ENCODE measurements around the gene TMEM138. TPM values are rescaled to one million over a fixed set of nuclear protein-coding genes. Genes with fewer than 3 reads are reported as not detected.

TMEM138 gene
- total RNA-seq, 1 experiment from 2014 or later: 46.3 TPM

- ChIA-PET CTCF (interaction anchor here (1.1 to 5.7 kb wide), 3 partner anchors 41 to 58 kb away, joined by 4 to 175 read pairs (median 7); partner anchors contain the start of gene TMEM216), POLR2A (interaction anchor here (0.5 to 1.9 kb wide), 2 partner anchors 28 to 292 kb away, joined by 3 to 13 read pairs; partner anchors contain the start of genes CYB561A3 and TMEM138)
- Histone ChIP-seq H3K4me3 (ENCODE audit: low read depth, low read length) (no peak overlapping the region), H3K4me1 (peaks cover 13% of the 10 kb centered on the region), H3K36me3 (ENCODE audit: control insufficient read depth, insufficient read depth, low read length) (no peaks in the 10 kb centered on the region; the same call in 1 of the 2 replicates), H3K9me3 (no peaks in the 10 kb centered on the region), H3K27me3 (replicated peaks; ENCODE audit: control insufficient read depth, insufficient read depth, low read length) (no peaks in the 10 kb centered on the region)
- H3K4me1 Mint-ChIP-seq (ENCODE audit: low read depth, unreplicated experiment): peaks cover 17% of the 10 kb centered on the region
- TF ChIP-seq CTCF (IDR thresholded peaks at IDR 0.05; ENCODE audit: insufficient read depth in 1 of 2, low read depth in 1 of 2, low read length in 1 of 2, severe bottlenecking in 1 of 2, unreplicated experiment in 1 of 2): no peak
- no peak for DNase-seq
- H3K27me3 Mint-ChIP-seq (ENCODE audit: insufficient read depth, unreplicated experiment): no peaks in the 10 kb centered on the region
- peak overlapping the region; percentile 98 for H3K27ac Mint-ChIP-seq (ENCODE audit: unreplicated experiment)
- peak overlapping the region; percentile 100 for H3K4me3 Mint-ChIP-seq (ENCODE audit: unreplicated experiment)
- intact Hi-C loops (cut with micrococcal nuclease; ENCODE audit: unreplicated experiment): no loop called here
- H3K9me3 Mint-ChIP-seq (ENCODE audit: unreplicated experiment): no peaks in the 10 kb centered on the region
- peaks cover 40% of the 10 kb centered on the region for H3K36me3 Mint-ChIP-seq (ENCODE audit: insufficient read depth, unreplicated experiment)
- BruUV-seq (replicated peaks): no TSS peak
Measured at GRCh38 chr11:61334434-61335354, 27.5 kb upstream of the TMEM138 start.

DNA sequence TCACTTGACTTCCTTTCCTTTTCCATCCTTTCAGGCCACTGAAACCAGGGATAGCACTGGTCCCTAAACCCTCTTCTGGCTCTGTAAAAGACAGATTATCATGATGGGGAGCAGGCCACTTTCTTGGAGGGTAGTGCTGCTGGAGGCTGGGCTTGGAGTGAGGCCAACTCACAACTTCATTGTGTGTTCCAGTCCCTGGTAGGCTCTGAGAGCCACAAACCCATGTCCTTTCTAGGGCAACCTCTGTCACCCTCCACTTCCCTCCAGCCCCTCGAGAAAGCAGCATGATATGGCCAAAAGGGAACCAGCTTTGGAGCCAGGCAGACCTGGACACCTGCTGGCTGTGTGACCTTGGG is 26.8 kb upstream of the TMEM138 start:
- H3K27me3 Mint-ChIP-seq (ENCODE audit: insufficient read depth, unreplicated experiment): no peaks in the 10 kb centered on the region
- H3K4me1 ChIP-seq: peaks cover 13% of the 10 kb centered on the region
- H3K27me3 ChIP-seq (replicated peaks; ENCODE audit: control insufficient read depth, insufficient read depth, low read length): no peaks in the 10 kb centered on the region
- no peaks in the 10 kb centered on the region for H3K9me3 Mint-ChIP-seq (ENCODE audit: unreplicated experiment)
- ChIA-PET CTCF (interaction anchor here (0.7 to 5.7 kb wide), 9 partner anchors 11 to 480 kb away, joined by 3 to 175 read pairs (median 7); partner anchors contain the start of genes CPSF7, CYB561A3, SDHAF2 and TMEM138), POLR2A (interaction anchor here (1.5 kb wide), 1 partner anchor 50 kb away, joined by 8 read pairs; no protein-coding TSS in a partner anchor)
- H3K36me3 ChIP-seq (ENCODE audit: control insufficient read depth, insufficient read depth, low read length): no peaks in the 10 kb centered on the region; the same call in 1 of the 2 replicates
- H3K4me1 Mint-ChIP-seq (ENCODE audit: low read depth, unreplicated experiment): peaks cover 12% of the 10 kb centered on the region
- H3K4me3 Mint-ChIP-seq (ENCODE audit: unreplicated experiment): no peak overlapping the region
- peaks cover 33% of the 10 kb centered on the region for H3K36me3 Mint-ChIP-seq (ENCODE audit: insufficient read depth, unreplicated experiment)
- TF ChIP-seq CTCF (IDR thresholded peaks at IDR 0.05; ENCODE audit: insufficient read depth in 1 of 2, low read depth in 1 of 2, low read length in 1 of 2, severe bottlenecking in 1 of 2, unreplicated experiment in 1 of 2): no peak
- H3K9me3 ChIP-seq: no peaks in the 10 kb centered on the region
- intact Hi-C loops (cut with micrococcal nuclease; ENCODE audit: unreplicated experiment): no loop called here
- no peak for DNase-seq
- no peak overlapping the region for H3K27ac Mint-ChIP-seq (ENCODE audit: unreplicated experiment)
- no TSS peak for BruUV-seq (replicated peaks)
- no peak overlapping the region for H3K4me3 ChIP-seq (ENCODE audit: low read depth, low read length)

DNA sequence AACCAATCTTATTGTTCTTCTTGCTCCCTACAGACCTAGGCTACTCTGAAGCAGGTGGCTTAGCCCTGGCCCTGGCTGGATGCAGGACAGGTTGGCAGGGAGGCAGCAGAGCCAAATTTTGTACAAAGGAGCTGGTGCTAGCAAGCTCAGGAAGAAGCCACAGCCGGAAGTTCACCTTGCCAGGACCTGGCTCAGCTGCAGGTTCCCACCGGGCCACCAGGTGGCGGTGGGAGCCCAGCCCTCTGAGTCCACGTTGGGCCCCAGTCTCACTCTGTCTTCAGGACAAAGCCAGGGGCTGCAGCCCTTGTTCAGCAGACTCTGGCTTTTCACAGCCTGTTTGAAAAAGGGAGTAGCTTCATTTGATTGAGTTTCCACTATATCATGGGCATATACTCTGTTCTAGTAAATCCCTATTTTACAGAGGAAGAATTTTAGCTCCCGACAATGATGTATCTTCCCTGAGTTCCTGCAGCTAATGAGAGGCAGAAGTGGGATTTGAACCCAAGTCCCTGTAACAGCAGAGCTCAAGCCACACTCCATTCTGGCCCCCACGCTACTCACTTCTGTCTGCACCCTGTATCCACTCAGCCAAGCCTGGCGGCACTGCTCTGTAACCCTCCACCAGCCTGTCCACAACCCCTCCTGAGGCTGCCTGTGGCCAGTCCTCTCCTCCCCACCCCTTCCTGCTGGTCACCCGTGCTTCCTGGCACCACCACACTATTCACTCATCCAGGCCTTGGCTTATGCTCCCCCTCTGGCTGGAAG is 25.8 kb upstream of the TMEM138 start:
- no TSS peak for BruUV-seq (replicated peaks)
- CTCF ChIA-PET: interaction anchor here (0.5 to 5.7 kb wide), 21 partner anchors 10 to 918 kb away, joined by 3 to 175 read pairs (median 5); partner anchors contain the start of genes CPSF7, CYB561A3, SDHAF2 and TMEM138

More for the DNA sequence above, 25.8 kb upstream of the TMEM138 start:
- no peak overlapping the region for H3K4me3 Mint-ChIP-seq (ENCODE audit: unreplicated experiment)
- DNase-seq: peak; percentile 79 to 92
- Histone ChIP-seq H3K4me3 (ENCODE audit: low read depth, low read length) (no peak overlapping the region), H3K4me1 (peaks cover 13% of the 10 kb centered on the region), H3K27me3 (replicated peaks; ENCODE audit: control insufficient read depth, insufficient read depth, low read length) (no peaks in the 10 kb centered on the region), H3K36me3 (ENCODE audit: control insufficient read depth, insufficient read depth, low read length) (no peaks in the 10 kb centered on the region; the same call in none of the 2 replicates), H3K9me3 (no peaks in the 10 kb centered on the region)
- POLR2A ChIA-PET: interaction anchor here (0.6 to 1.9 kb wide), 8 partner anchors 19 to 93 kb away, joined by 3 to 21 read pairs (median 4); partner anchors contain the start of genes CYB561A3, TMEM138 and TMEM216
- H3K4me1 Mint-ChIP-seq (ENCODE audit: low read depth, unreplicated experiment): peaks cover 10% of the 10 kb centered on the region
- peaks cover 26% of the 10 kb centered on the region for H3K36me3 Mint-ChIP-seq (ENCODE audit: insufficient read depth, unreplicated experiment)
- intact Hi-C loops (cut with micrococcal nuclease; ENCODE audit: unreplicated experiment): loop anchor here (1.0 to 2.0 kb wide), 2 partner anchors 49 to 56 kb away; partner anchors contain the start of gene TMEM216
- peak; percentile 93 to 99 for TF ChIP-seq CTCF (IDR thresholded peaks at IDR 0.05; ENCODE audit: insufficient read depth in 1 of 2, low read depth in 1 of 2, low read length in 1 of 2, severe bottlenecking in 1 of 2, unreplicated experiment in 1 of 2)
- no peaks in the 10 kb centered on the region for H3K27me3 Mint-ChIP-seq (ENCODE audit: insufficient read depth, unreplicated experiment)
- H3K9me3 Mint-ChIP-seq (ENCODE audit: unreplicated experiment): no peaks in the 10 kb centered on the region
- H3K27ac Mint-ChIP-seq (ENCODE audit: unreplicated experiment): no peak overlapping the region
